Smooth muscle cell (in vitro differentiated cells): ENCODE results near the gene MEGF8. TPM values are rescaled to one million over a fixed set of nuclear protein-coding genes. Genes with fewer than 3 reads are reported as not detected.

Experiments
- DNase-seq: peaks from one replicate; lab custom pipeline; 2025; ENCODE audit not compliant: unreplicated experiment; lab: John Stamatoyannopoulos, UW
- H2AFZ ChIP-seq: fragments of 200-600 bp; sonication (generic); 2 replicates; pipeline ENCODE4 v1.6.0; 2016; ENCODE audit warnings: antibody characterized with exemption, low read depth, mild to moderate bottlenecking
- H3F3A ChIP-seq: fragments of 200-600 bp; sonication (generic); 2 replicates; pipeline ENCODE4 v1.6.0; 2017; ENCODE audit warnings: antibody characterized with exemption, low read depth
- H3K27ac ChIP-seq: fragments of 200-600 bp; sonication (generic); 2 replicates; pipeline ENCODE4 v1.5.1; 2016; ENCODE audit warnings: low read depth, mild to moderate bottlenecking
- H3K27me3 ChIP-seq: fragments of 200-600 bp; sonication (generic); 2 replicates; pipeline ENCODE4 v1.6.1; 2016; ENCODE audit warnings: low read depth, mild to moderate bottlenecking
- H3K36me3 ChIP-seq: fragments of 200-600 bp; sonication (generic); 2 replicates; pipeline ENCODE4 v1.5.1; 2016; ENCODE audit warnings: low read depth
- H3K4me1 ChIP-seq: fragments of 200-600 bp; sonication (generic); 2 replicates; pipeline ENCODE4 v1.5.1; 2016; ENCODE audit warnings: low read depth
- H3K4me2 ChIP-seq: fragments of 200-600 bp; sonication (generic); 2 replicates; pipeline ENCODE4 v1.6.0; 2016; ENCODE audit warnings: mild to moderate bottlenecking
- H3K4me3 ChIP-seq: fragments of 200-600 bp; sonication (generic); 2 replicates; pipeline ENCODE4 v1.5.1; 2016; ENCODE audit warnings: mild to moderate bottlenecking
- H3K79me2 ChIP-seq: fragments of 200-600 bp; sonication (generic); 2 replicates; pipeline ENCODE4 v1.6.0; 2016; ENCODE audit warnings: low read depth, mild to moderate bottlenecking
- H3K9ac ChIP-seq: fragments of 200-600 bp; sonication (generic); 2 replicates; pipeline ENCODE4 v1.6.0; 2016; ENCODE audit warnings: low read depth
- H3K9me3 ChIP-seq: fragments of 200-600 bp; sonication (generic); replicated peaks from 2 replicates; pipeline ENCODE4 v1.5.1; 2016; ENCODE audit warnings: low read depth
- H4K20me1 ChIP-seq: fragments of 200-600 bp; sonication (generic); 2 replicates; pipeline ENCODE4 v1.6.0; 2016; ENCODE audit warnings: low read depth
- WGBS: methylation state at CpG from one replicate; pipeline ENCODE4 v1.1.7; 2016; ENCODE audit warnings: low lambda C conversion rate; 5-methylcytosine and 5-hydroxymethylcytosine counted together
- polyA plus RNA-seq: library from polyadenylated mRNA; unstranded; fragments of >200 nt; fragmentation: Nextera tagmentation; extraction: Ambion mirVana; gene quantifications from 2 replicates; pipeline ENCODE4 v1.2.1, GENCODE V29; 2016
- total RNA-seq: library from RNA; depleted of rRNA; stranded (reverse); fragments of >200 nt; gene quantifications from 2 replicates; pipeline ENCODE4 v1.2.3, GENCODE V29; 2014
- TF ChIP-seq, protein P1 (sequence below): fragments of 200-600 bp; sonication (generic); IDR thresholded peaks from 2 replicates; pipeline ENCODE4 v1.5.1; 2017; ENCODE audit warnings: borderline replicate concordance, mild to moderate bottlenecking, antibody characterized with exemption; ENCODE audit not compliant: insufficient read depth, poor library complexity, severe bottlenecking

Gene MEGF8
- total and polyA plus RNA-seq, 2 experiments from 2014 or later, result 8.2 to 16.4 TPM

DNA sequence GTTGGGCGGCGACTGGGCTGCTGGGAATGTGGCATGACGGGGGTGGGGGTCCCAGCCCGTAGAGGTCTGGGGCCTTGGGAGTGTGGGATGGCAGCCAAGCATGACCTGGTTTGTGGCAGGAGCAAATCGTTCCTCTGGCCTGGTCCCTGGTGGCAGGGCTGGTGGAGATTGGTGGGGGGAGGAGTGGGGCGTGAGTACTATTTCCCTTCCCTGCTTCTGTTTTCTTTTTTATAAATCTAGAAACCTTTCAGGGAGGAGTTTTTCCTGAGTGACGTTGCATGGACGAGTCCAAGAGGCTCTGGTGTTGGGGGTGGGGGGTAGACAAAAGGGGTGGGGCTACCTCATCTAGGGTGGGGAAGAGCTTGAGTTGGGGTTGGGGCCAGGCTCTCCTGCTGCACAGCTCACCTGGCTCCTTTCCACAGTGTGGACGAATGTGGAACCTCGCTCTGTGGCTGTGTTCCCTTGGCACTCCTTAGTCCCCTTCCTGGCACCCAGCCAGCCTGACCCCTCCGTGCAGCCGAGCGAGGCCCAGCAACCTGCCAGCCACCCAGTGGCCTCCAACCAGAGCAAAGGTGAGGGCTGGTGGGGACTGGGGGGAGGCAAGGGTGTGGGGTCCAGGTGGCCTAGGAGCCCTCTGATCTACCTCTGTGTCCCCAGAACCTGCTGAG is 39.0 kb upstream of the MEGF8 start:
- H2AFZ ChIP-seq, result no peak overlapping the region
- peaks cover 24% of the 10 kb centered on the region for H3K4me1 ChIP-seq
- H3K9me3 ChIP-seq, result no peaks in the 10 kb centered on the region
- TF ChIP-seq, protein P1, sequence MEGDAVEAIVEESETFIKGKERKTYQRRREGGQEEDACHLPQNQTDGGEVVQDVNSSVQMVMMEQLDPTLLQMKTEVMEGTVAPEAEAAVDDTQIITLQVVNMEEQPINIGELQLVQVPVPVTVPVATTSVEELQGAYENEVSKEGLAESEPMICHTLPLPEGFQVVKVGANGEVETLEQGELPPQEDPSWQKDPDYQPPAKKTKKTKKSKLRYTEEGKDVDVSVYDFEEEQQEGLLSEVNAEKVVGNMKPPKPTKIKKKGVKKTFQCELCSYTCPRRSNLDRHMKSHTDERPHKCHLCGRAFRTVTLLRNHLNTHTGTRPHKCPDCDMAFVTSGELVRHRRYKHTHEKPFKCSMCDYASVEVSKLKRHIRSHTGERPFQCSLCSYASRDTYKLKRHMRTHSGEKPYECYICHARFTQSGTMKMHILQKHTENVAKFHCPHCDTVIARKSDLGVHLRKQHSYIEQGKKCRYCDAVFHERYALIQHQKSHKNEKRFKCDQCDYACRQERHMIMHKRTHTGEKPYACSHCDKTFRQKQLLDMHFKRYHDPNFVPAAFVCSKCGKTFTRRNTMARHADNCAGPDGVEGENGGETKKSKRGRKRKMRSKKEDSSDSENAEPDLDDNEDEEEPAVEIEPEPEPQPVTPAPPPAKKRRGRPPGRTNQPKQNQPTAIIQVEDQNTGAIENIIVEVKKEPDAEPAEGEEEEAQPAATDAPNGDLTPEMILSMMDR, result no peak
- no peak overlapping the region for H3K4me3 ChIP-seq
- no peak overlapping the region for H3K27ac ChIP-seq
- H3K36me3 ChIP-seq, result no peaks in the 10 kb centered on the region
- H3K79me2 ChIP-seq, result peaks cover 12% of the 10 kb centered on the region
- H4K20me1 ChIP-seq, result peaks cover 57% of the 10 kb centered on the region
- H3K27me3 ChIP-seq, result no peaks in the 10 kb centered on the region
- H3K9ac ChIP-seq, result no peak overlapping the region
- H3K4me2 ChIP-seq, result no peak overlapping the region
- H3F3A ChIP-seq, result peaks cover 14% of the 10 kb centered on the region
- 80% methylated on average over 13 of the region's 13 CpGs for WGBS
- no peak for DNase-seq

DNA sequence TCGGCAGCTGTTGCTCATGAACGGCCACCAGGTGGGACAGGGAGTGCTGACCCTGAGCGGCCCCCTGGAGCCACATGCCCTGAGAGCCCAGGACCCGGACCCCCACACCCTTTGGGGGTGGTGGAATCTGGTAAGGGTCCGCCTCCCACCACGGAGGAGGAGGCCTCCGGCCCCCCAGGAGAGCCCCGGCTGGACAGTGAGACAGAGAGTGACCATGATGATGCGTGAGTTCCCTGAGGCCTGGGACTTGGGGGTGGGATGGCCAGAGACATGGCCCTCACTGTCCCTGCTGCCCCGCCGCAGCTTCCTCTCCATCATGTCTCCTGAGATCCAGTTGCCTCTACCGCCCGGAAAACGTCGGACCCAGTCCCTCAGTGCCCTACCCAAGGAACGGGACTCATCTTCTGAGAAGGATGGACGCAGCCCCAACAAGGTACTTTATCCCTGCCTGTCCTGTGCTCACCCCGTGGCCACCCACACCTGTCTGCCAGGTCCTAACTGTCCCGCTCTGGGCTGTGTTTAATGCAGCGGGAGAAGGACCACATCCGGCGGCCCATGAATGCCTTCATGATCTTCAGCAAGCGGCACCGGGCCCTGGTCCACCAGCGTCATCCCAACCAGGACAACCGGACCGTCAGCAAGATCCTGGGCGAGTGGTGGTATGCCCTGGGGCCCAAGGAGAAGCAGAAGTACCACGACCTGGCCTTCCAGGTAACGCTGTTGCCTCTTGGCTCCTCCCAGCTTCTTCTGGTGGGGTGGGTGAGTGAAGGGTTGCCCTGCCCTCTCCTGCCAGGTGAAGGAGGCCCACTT is 38.2 kb upstream of the MEGF8 start:
- Histone ChIP-seq H3K4me1 (peaks cover 16% of the 10 kb centered on the region), H3K4me3 (no peak overlapping the region), H3K79me2 (peaks cover 12% of the 10 kb centered on the region), H3K9me3 (no peaks in the 10 kb centered on the region), H3K27me3 (no peaks in the 10 kb centered on the region), H3K9ac (no peak overlapping the region), H3F3A (peaks cover 8% of the 10 kb centered on the region), H4K20me1 (peaks cover 57% of the 10 kb centered on the region), H2AFZ (no peak overlapping the region), H3K4me2 (no peak overlapping the region), H3K27ac (no peak overlapping the region), H3K36me3 (no peaks in the 10 kb centered on the region)
- TF ChIP-seq, protein P1, result no peak
- WGBS, result 97% methylated on average over 30 of the region's 30 CpGs
- no peak for DNase-seq

DNA sequence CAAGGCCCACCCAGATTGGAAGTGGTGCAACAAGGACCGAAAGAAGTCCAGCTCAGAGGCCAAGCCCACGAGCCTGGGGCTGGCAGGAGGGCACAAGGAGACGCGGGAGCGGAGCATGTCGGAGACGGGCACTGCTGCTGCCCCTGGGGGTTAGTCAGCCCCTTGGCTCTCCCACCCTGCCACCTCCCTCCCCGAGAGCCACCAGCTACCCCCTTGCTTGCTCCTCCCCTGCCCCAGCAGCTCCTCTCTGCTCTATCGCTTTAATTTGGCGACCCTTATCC is 37.7 kb upstream of the MEGF8 start:
- Histone ChIP-seq H3K4me3 (no peak overlapping the region), H3K36me3 (no peaks in the 10 kb centered on the region), H3K4me2 (no peak overlapping the region), H3K4me1 (peaks cover 11% of the 10 kb centered on the region), H3F3A (peaks cover 5% of the 10 kb centered on the region), H3K79me2 (peaks cover 12% of the 10 kb centered on the region), H3K27ac (no peak overlapping the region), H3K27me3 (no peaks in the 10 kb centered on the region), H3K9ac (no peak overlapping the region), H3K9me3 (no peaks in the 10 kb centered on the region), H2AFZ (no peak overlapping the region), H4K20me1 (peaks cover 57% of the 10 kb centered on the region)
- 94% methylated on average over 10 of the region's 10 CpGs for WGBS
- no peak for DNase-seq
- TF ChIP-seq, protein P1, result no peak
